ENCODE results near the gene POLR2L. TPM values are rescaled to one million over a fixed set of nuclear protein-coding genes. Genes with fewer than 3 reads are reported as not detected.

POLR2L gene
- total and polyA plus RNA-seq, 2 of the 13 experiments (the other 11 are each of a cell fraction or from before 2014, with no cell fraction given), result 104 to 114 TPM

- TF ChIP-seq, protein P1, sequence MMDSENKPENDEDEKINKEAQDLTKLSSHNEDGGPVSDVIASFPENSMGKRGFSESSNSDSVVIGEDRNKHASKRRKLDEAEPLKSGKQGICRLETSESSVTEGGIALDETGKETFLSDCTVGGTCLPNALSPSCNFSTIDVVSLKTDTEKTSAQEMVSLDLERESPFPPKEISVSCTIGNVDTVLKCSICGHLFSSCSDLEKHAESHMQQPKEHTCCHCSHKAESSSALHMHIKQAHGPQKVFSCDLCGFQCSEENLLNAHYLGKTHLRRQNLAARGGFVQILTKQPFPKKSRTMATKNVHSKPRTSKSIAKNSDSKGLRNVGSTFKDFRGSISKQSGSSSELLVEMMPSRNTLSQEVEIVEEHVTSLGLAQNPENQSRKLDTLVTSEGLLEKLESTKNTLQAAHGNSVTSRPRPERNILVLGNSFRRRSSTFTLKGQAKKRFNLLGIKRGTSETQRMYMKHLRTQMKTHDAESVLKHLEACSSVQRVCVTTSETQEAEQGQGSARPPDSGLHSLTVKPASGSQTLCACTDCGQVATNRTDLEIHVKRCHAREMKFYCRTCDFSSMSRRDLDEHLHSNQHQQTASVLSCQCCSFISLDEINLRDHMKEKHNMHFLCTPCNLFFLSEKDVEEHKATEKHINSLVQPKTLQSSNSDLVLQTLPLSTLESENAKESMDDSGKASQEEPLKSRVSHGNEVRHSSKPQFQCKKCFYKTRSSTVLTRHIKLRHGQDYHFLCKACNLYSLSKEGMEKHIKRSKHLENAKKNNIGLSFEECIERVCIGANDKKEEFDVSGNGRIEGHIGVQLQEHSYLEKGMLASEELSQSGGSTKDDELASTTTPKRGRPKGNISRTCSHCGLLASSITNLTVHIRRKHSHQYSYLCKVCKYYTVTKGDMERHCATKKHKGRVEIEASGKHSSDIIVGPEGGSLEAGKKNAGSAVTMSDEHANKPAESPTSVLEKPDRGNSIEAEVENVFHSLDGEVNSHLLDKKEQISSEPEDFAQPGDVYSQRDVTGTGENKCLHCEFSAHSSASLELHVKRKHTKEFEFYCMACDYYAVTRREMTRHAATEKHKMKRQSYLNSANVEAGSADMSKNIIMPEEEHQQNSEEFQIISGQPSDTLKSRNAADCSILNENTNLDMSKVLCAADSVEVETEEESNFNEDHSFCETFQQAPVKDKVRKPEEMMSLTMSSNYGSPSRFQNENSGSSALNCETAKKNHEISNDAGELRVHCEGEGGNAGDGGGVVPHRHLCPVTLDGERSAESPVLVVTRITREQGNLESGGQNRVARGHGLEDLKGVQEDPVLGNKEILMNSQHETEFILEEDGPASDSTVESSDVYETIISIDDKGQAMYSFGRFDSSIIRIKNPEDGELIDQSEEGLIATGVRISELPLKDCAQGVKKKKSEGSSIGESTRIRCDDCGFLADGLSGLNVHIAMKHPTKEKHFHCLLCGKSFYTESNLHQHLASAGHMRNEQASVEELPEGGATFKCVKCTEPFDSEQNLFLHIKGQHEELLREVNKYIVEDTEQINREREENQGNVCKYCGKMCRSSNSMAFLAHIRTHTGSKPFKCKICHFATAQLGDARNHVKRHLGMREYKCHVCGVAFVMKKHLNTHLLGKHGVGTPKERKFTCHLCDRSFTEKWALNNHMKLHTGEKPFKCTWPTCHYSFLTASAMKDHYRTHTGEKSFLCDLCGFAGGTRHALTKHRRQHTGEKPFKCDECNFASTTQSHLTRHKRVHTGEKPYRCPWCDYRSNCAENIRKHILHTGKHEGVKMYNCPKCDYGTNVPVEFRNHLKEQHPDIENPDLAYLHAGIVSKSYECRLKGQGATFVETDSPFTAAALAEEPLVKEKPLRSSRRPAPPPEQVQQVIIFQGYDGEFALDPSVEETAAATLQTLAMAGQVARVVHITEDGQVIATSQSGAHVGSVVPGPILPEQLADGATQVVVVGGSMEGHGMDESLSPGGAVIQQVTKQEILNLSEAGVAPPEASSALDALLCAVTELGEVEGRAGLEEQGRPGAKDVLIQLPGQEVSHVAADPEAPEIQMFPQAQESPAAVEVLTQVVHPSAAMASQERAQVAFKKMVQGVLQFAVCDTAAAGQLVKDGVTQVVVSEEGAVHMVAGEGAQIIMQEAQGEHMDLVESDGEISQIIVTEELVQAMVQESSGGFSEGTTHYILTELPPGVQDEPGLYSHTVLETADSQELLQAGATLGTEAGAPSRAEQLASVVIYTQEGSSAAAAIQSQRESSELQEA (CRISPR knock-in tag; IDR thresholded peaks at IDR 0.05; ENCODE audit: not compliant biosample characterization), result no peak
- TF ChIP-seq TAF15 (IDR thresholded peaks at IDR 0.05; ENCODE audit: low read depth, low read length, poor library complexity, severe bottlenecking) (no peak), KAT8 (CRISPR knock-in tag; IDR thresholded peaks at IDR 0.05) (peak; percentile 45; the same call in 1 of the 2 replicates), ZBTB14 (CRISPR knock-in tag; IDR thresholded peaks at IDR 0.05) (no peak; the same call in 1 of the 2 replicates), SALL1 (CRISPR knock-in tag; IDR thresholded peaks at IDR 0.05) (peak; percentile 76), FOXO1 (CRISPR knock-in tag; IDR thresholded peaks at IDR 0.05) (no peak), HES4 (CRISPR knock-in tag; IDR thresholded peaks at IDR 0.05; ENCODE audit: borderline replicate concordance) (no peak), SIN3B (IDR thresholded peaks at IDR 0.05; ENCODE audit: low read length) (no peak), SP1 (IDR thresholded peaks at IDR 0.05) (no peak), SP1 (CRISPR knock-in tag; IDR thresholded peaks at IDR 0.05) (peak; percentile 70), CCDC6 (CRISPR knock-in tag; IDR thresholded peaks at IDR 0.05) (peak; percentile 89), TP53 (CRISPR knock-in tag; conservative IDR thresholded peaks at IDR 0.05) (no peak)
- TF ChIP-seq, protein P2, sequence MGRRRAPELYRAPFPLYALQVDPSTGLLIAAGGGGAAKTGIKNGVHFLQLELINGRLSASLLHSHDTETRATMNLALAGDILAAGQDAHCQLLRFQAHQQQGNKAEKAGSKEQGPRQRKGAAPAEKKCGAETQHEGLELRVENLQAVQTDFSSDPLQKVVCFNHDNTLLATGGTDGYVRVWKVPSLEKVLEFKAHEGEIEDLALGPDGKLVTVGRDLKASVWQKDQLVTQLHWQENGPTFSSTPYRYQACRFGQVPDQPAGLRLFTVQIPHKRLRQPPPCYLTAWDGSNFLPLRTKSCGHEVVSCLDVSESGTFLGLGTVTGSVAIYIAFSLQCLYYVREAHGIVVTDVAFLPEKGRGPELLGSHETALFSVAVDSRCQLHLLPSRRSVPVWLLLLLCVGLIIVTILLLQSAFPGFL (CRISPR knock-in tag; IDR thresholded peaks at IDR 0.05), result no peak
- TF ChIP-seq, protein P3, sequence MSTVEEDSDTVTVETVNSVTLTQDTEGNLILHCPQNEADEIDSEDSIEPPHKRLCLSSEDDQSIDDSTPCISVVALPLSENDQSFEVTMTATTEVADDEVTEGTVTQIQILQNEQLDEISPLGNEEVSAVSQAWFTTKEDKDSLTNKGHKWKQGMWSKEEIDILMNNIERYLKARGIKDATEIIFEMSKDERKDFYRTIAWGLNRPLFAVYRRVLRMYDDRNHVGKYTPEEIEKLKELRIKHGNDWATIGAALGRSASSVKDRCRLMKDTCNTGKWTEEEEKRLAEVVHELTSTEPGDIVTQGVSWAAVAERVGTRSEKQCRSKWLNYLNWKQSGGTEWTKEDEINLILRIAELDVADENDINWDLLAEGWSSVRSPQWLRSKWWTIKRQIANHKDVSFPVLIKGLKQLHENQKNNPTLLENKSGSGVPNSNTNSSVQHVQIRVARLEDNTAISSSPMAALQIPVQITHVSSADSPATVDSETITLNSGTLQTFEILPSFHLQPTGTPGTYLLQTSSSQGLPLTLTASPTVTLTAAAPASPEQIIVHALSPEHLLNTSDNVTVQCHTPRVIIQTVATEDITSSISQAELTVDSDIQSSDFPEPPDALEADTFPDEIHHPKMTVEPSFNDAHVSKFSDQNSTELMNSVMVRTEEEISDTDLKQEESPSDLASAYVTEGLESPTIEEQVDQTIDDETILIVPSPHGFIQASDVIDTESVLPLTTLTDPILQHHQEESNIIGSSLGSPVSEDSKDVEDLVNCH (CRISPR knock-in tag; IDR thresholded peaks at IDR 0.05), result no peak
- TF ChIP-seq, protein P4, sequence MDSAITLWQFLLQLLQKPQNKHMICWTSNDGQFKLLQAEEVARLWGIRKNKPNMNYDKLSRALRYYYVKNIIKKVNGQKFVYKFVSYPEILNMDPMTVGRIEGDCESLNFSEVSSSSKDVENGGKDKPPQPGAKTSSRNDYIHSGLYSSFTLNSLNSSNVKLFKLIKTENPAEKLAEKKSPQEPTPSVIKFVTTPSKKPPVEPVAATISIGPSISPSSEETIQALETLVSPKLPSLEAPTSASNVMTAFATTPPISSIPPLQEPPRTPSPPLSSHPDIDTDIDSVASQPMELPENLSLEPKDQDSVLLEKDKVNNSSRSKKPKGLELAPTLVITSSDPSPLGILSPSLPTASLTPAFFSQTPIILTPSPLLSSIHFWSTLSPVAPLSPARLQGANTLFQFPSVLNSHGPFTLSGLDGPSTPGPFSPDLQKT (CRISPR knock-in tag; IDR thresholded peaks at IDR 0.05; ENCODE audit: borderline replicate concordance), result no peak
Measured at GRCh38 chr11:838441-839279, 3.7 kb downstream of the POLR2L start (continued).
